ENCODE results near the gene INSM1.

The INSM1 gene

DNA sequence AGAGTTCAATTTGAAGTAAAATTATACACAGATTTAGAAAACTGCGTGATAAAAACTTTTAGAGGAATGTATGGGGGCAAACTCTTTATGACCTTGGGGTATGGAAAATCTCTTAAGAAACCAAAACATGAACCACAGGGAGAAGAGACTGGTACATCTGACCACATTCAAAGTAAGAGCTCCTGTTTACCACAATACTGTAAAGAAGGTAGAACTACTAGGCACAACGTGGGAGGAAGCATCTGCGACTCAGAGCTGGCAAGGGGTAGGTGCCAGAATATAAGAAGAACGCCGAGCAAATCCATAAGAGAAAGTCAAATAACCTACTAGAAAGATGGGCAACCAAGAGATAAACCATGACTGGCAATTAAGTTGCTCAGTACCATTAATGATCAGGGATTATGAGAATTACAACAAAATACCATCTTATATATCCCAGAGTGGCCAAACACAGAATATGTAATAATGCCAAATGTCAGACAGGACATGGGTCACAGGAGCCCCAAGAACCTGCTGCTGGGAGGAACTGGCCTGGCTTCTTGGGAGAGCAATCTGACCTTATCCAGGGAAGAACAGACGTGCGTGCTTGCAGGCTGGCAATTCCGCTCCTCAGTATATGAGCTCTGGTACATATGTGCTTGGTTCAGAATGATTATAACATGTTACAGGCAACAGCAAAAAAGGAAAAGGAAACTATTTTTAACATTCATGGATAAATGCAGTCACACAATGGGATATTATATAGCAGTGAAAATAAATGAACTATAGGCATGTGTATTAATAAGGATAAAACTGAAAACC is 50.2 kb downstream of the INSM1 start:
- no peak for DNase-seq (ENCODE audit: low read depth in 2 of 2)
